SU-DHL-6 (cell line): ENCODE results near the gene ART5.
"Not testable (repeated sequence)": the region's sequence is repeated elsewhere in the genome, so short reads cannot be mapped to it uniquely, and the experiment has no call there.

Experiments
- H2AFZ ChIP-seq: fragments of 200-600 bp; sonication (generic); 2 replicates; pipeline ENCODE4 v1.6.1; 2014; ENCODE audit warnings: low read depth, mild to moderate bottlenecking, moderate library complexity, mixed read lengths, antibody characterized with exemption, low read length; ENCODE audit not compliant: severe bottlenecking
- H3F3A ChIP-seq: fragments of 200-600 bp; shearing (Covaris generic); 2 replicates; pipeline ENCODE4 v1.6.0; 2016; ENCODE audit warnings: antibody characterized with exemption, mild to moderate bottlenecking; ENCODE audit not compliant: insufficient read depth
- H3K27ac ChIP-seq: fragments of 200-600 bp; sonication (generic); 2 replicates; pipeline ENCODE4 v1.5.1; 2016; ENCODE audit warnings: low read depth, mild to moderate bottlenecking, low read length, moderate library complexity, mixed read lengths
- H3K27me3 ChIP-seq: fragments of 200-600 bp; sonication (generic), shearing (Covaris generic); 2 replicates; pipeline ENCODE4 v1.6.0; 2014; ENCODE audit warnings: mild to moderate bottlenecking, low read length
- H3K36me3 ChIP-seq: fragments of 200-600 bp; sonication (generic); 2 replicates; pipeline ENCODE4 v1.6.1; 2014; ENCODE audit warnings: mild to moderate bottlenecking, low read length, mixed read lengths
- H3K4me2 ChIP-seq: fragments of 300-600, 200-600 bp; shearing (Covaris generic), sonication (generic); 2 replicates; pipeline ENCODE4 v1.6.0; 2014; ENCODE audit warnings: low read length, low read depth, mild to moderate bottlenecking; ENCODE audit not compliant: poor library complexity, severe bottlenecking
- H3K4me3 ChIP-seq: fragments of 200-600 bp; sonication (generic); 2 replicates; pipeline ENCODE4 v1.5.1; 2014; ENCODE audit warnings: antibody characterized with exemption, low read length, mild to moderate bottlenecking, mixed read lengths; ENCODE audit not compliant: insufficient read depth, poor library complexity, severe bottlenecking
- H3K79me2 ChIP-seq: fragments of 200-600 bp; sonication (generic); 2 replicates; pipeline ENCODE4 v1.6.1; 2014; ENCODE audit warnings: mild to moderate bottlenecking, low read length, moderate library complexity; ENCODE audit not compliant: insufficient read depth
- H3K9ac ChIP-seq: fragments of 200-600 bp; sonication (generic); 2 replicates; pipeline ENCODE4 v1.7.0; 2014; ENCODE audit warnings: mild to moderate bottlenecking, low read length
- H3K9me2 ChIP-seq: fragments of 200-600 bp; sonication (generic); replicated peaks from 2 replicates; pipeline ENCODE4 v1.6.1; 2014; ENCODE audit warnings: low read length; ENCODE audit not compliant: insufficient read depth
- H3K9me3 ChIP-seq: fragments of 200-600 bp; sonication (generic); 2 replicates; pipeline ENCODE4 v1.6.1; 2014; ENCODE audit warnings: low read length, mixed read lengths; ENCODE audit not compliant: insufficient read depth
- H4K20me1 ChIP-seq: fragments of 200-600 bp; sonication (generic); 2 replicates; pipeline ENCODE4 v1.6.1; 2014; ENCODE audit warnings: low read depth, mild to moderate bottlenecking, antibody characterized with exemption, low read length, moderate library complexity, mixed read lengths

The ART5 gene

DNA sequence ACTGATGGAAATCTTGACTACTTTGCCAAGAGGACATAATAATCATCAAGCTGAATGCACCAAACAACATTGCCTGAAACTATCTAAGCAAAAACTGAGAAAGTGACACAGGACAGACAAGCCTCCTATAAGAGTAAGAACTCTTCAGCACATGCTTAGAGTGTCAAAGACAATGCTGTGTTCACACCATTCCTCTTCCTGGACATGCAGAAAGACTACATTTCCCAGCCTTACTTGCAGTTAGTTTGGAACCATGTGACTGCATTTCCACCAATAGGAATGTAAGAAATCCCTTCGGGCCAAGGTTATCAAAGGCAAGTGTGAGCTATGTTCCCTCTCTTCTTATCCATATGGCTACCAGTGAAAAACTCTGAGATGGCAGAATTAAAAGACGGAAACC is 51.6 kb downstream of the ART5 start:
- H3K27me3 ChIP-seq, H3K4me2 ChIP-seq, H3K9me3 ChIP-seq, H3K79me2 ChIP-seq, H3K27ac ChIP-seq, H3F3A ChIP-seq, H3K36me3 ChIP-seq, H3K9ac ChIP-seq, H2AFZ ChIP-seq, H3K4me3 ChIP-seq, H4K20me1 ChIP-seq, H3K9me2 ChIP-seq: not testable (repeated sequence)

- H3K79me2 ChIP-seq, H3K4me3 ChIP-seq, H3F3A ChIP-seq, H3K27ac ChIP-seq, H4K20me1 ChIP-seq, H3K36me3 ChIP-seq, H3K9me3 ChIP-seq, H3K4me2 ChIP-seq, H3K27me3 ChIP-seq, H3K9me2 ChIP-seq, H3K9ac ChIP-seq, H2AFZ ChIP-seq: not testable (repeated sequence)
Observed at GRCh38 chr11:3588776-3589175, 53.0 kb downstream of the ART5 start.
